Endothelial cell of umbilical vein (primary cell): Measurements from ENCODE around the gene GIMAP1.

ENCODE experiments used
- EZH2 ChIP-seq: IDR thresholded peaks from 2 replicates; pipeline ENCODE4 v1.6.1; 2012; ENCODE audit warnings: borderline replicate concordance, low read depth, mild to moderate bottlenecking, moderate library complexity, low read length, inconsistent platforms; ENCODE audit not compliant: severe bottlenecking
- FOS ChIP-seq: IDR thresholded peaks from 2 replicates; pipeline ENCODE4 v1.6.1; 2011; ENCODE audit warnings: mild to moderate bottlenecking, low read length, moderate library complexity, borderline replicate concordance; ENCODE audit not compliant: insufficient read depth
- GATA2 ChIP-seq: IDR thresholded peaks from 2 replicates; pipeline ENCODE4 v1.7.0; 2011; ENCODE audit warnings: low read depth, mild to moderate bottlenecking, moderate library complexity, mixed read lengths, low read length; ENCODE audit not compliant: insufficient read length, insufficient read depth
- JUN ChIP-seq: IDR thresholded peaks from 2 replicates; pipeline ENCODE4 v1.6.1; 2011; ENCODE audit warnings: borderline replicate concordance, low read depth; ENCODE audit not compliant: insufficient read length, insufficient read depth
- POLR2A ChIP-seq: IDR thresholded peaks from 2 replicates; pipeline ENCODE4 v1.6.1; 2012; ENCODE audit warnings: low read depth, mild to moderate bottlenecking, control low read depth, low read length
- POLR2AphosphoS5 ChIP-seq: IDR thresholded peaks from 2 replicates; pipeline ENCODE4 v1.6.1; 2012; ENCODE audit warnings: low read depth, mild to moderate bottlenecking, control low read depth, low read length, moderate library complexity; ENCODE audit not compliant: insufficient read depth
- TF ChIP-seq, protein P1 (sequence below), 2 donors: IDR thresholded peaks; 1 replicate in 1 of 2; 2 replicates in 1 of 2; pipeline ENCODE4 v1.5.1; 2011; ENCODE audit warnings: low read length in 2 of 2, mild to moderate bottlenecking in 2 of 2, moderate library complexity in 2 of 2, control low read depth in 1 of 2, inconsistent platforms in 1 of 2, low read depth in 1 of 2; ENCODE audit not compliant: insufficient read depth in 1 of 2; ENCODE audit errors: extremely low read depth in 1 of 2
- TF ChIP-seq, protein P2 (sequence below): IDR thresholded peaks from 2 replicates; pipeline ENCODE4 v1.6.1; 2011; ENCODE audit not compliant: insufficient read depth, insufficient read length

DNA sequence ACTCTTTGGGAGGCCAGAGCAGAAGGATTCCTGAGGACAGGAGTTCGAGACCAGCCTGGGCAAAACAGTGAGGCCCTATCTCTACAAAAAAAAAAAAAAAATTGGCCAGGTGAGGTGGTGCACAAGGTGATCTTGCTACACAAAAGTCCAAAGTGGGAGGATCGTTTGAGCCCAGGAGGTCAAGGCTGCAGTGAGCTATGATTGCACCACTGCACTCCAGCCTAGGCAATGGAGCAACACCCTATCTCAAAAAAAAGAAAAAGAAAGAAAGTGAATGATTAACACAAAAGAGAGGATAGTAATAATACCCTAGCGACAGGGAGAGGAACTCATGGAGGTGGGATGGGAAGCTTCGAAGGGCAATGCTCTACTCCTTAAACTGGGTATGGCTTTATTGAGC lies 53.4 kb downstream of the GIMAP1 start:
- TF ChIP-seq EZH2 (no peak), POLR2A (no peak), POLR2AphosphoS5 (no peak), FOS (no peak), JUN (no peak), GATA2 (no peak)
- TF ChIP-seq, protein P1, sequence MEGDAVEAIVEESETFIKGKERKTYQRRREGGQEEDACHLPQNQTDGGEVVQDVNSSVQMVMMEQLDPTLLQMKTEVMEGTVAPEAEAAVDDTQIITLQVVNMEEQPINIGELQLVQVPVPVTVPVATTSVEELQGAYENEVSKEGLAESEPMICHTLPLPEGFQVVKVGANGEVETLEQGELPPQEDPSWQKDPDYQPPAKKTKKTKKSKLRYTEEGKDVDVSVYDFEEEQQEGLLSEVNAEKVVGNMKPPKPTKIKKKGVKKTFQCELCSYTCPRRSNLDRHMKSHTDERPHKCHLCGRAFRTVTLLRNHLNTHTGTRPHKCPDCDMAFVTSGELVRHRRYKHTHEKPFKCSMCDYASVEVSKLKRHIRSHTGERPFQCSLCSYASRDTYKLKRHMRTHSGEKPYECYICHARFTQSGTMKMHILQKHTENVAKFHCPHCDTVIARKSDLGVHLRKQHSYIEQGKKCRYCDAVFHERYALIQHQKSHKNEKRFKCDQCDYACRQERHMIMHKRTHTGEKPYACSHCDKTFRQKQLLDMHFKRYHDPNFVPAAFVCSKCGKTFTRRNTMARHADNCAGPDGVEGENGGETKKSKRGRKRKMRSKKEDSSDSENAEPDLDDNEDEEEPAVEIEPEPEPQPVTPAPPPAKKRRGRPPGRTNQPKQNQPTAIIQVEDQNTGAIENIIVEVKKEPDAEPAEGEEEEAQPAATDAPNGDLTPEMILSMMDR (IDR thresholded peaks at IDR 0.05; ENCODE audit: extremely low read depth in 1 of 2, insufficient read depth in 1 of 2, low read depth in 1 of 2, low read length in 2 of 2), result no peak
- TF ChIP-seq, protein P2, sequence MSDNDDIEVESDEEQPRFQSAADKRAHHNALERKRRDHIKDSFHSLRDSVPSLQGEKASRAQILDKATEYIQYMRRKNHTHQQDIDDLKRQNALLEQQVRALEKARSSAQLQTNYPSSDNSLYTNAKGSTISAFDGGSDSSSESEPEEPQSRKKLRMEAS, result no peak
